GM12878 (cell line): ENCODE results near the gene OPRL1. TPM values are rescaled to one million over a fixed set of nuclear protein-coding genes. Genes with fewer than 3 reads are reported as not detected.

Source experiments
- BCL11A ChIP-seq: IDR thresholded peaks from 2 replicates; pipeline ENCODE4 v1.6.1; 2011; ENCODE audit warnings: low read depth, low read length
- BHLHE40 ChIP-seq, 2 experiments: fragments of 450-650 bp in 1 of 2; IDR thresholded peaks; 2 replicates each; pipeline ENCODE4 v1.6.1; 2011 to 2017; ENCODE audit warnings: low read depth in 2 of 2, borderline replicate concordance in 1 of 2, improper control_type of control experiment in 1 of 2, low read length in 1 of 2, mild to moderate bottlenecking in 1 of 2
- CBX3 ChIP-seq: fragments of 200-600 bp; sonication (generic); IDR thresholded peaks from 2 replicates; pipeline ENCODE4 v1.6.1; 2016; ENCODE audit warnings: low read depth, borderline replicate concordance
- CTCF ChIP-seq, 3 experiments: IDR thresholded peaks in 2 of 3; conservative IDR thresholded peaks in 1 of 3; 2 replicates each; pipeline ENCODE4 v1.5.1; 2011; ENCODE audit warnings: low read depth in 3 of 3, low read length in 3 of 3, mild to moderate bottlenecking in 3 of 3, control low read depth in 2 of 3, moderate library complexity in 2 of 3, inconsistent platforms in 1 of 3, mixed read lengths in 1 of 3; ENCODE audit not compliant: control insufficient read depth in 2 of 3, insufficient read depth in 1 of 3; ENCODE audit errors: extremely low read depth in 1 of 3
- E4F1 ChIP-seq: fragments of 450-650 bp; IDR thresholded peaks from 2 replicates; pipeline ENCODE4 v1.6.1; 2018; ENCODE audit warnings: borderline replicate concordance, mild to moderate bottlenecking; ENCODE audit not compliant: partially characterized antibody
- IKZF2 ChIP-seq, 2 experiments: fragments of 450-650 bp; IDR thresholded peaks; 2 replicates each; pipeline ENCODE4 v1.6.1; 2017; ENCODE audit warnings: mild to moderate bottlenecking in 2 of 2, moderate library complexity in 2 of 2
- MEF2B ChIP-seq: fragments of 450-650 bp; IDR thresholded peaks from 2 replicates; pipeline ENCODE4 v1.6.1; 2018; ENCODE audit warnings: mild to moderate bottlenecking, moderate library complexity; ENCODE audit not compliant: partially characterized antibody, poor library complexity, severe bottlenecking
- MXI1 ChIP-seq: fragments of 150-350 bp; IDR thresholded peaks from 2 replicates; pipeline ENCODE4 v1.6.1; 2011; ENCODE audit warnings: low read depth, mild to moderate bottlenecking, inconsistent platforms, low read length, improper control_type of control experiment
- MYB ChIP-seq: fragments of 150-350 bp; IDR thresholded peaks from 2 replicates; pipeline ENCODE4 v1.6.1; 2014; ENCODE audit warnings: mild to moderate bottlenecking, low read depth, low read length, borderline replicate concordance
- NFYB ChIP-seq: IDR thresholded peaks from 2 replicates; pipeline ENCODE4 v1.6.1; 2011; ENCODE audit warnings: low read depth, mild to moderate bottlenecking, low read length, improper control_type of control experiment, moderate library complexity; ENCODE audit not compliant: insufficient read depth
- NR2C1 ChIP-seq: fragments of 450-650 bp; IDR thresholded peaks from 2 replicates; pipeline ENCODE4 v1.6.1; 2017; ENCODE audit warnings: antibody characterized with exemption, mild to moderate bottlenecking, moderate library complexity
- NR2F1 ChIP-seq: fragments of 450-650 bp; conservative IDR thresholded peaks from 2 replicates; pipeline ENCODE4 v1.6.1; 2017; ENCODE audit warnings: mild to moderate bottlenecking
- POLR2AphosphoS2 ChIP-seq: IDR thresholded peaks from 2 replicates; pipeline ENCODE4 v1.6.1; 2011; ENCODE audit warnings: low read depth, mild to moderate bottlenecking, low read length, improper control_type of control experiment, moderate library complexity
- RFX5 ChIP-seq: IDR thresholded peaks from 2 replicates; pipeline ENCODE4 v1.6.1; 2011; ENCODE audit warnings: low read depth, low read length, improper control_type of control experiment
- RUNX3 ChIP-seq: IDR thresholded peaks from 2 replicates; pipeline ENCODE4 v1.6.1; 2012; ENCODE audit warnings: low read length, inconsistent platforms
- SMAD1 ChIP-seq: fragments of 450-650 bp; IDR thresholded peaks from 2 replicates; pipeline ENCODE4 v1.6.1; 2018; ENCODE audit warnings: mild to moderate bottlenecking, low read depth; ENCODE audit not compliant: partially characterized antibody
- SMAD5 ChIP-seq: IDR thresholded peaks from 2 replicates; pipeline ENCODE4 v1.6.1; 2016; ENCODE audit warnings: antibody characterized with exemption, low read depth
- SMARCA5 ChIP-seq: fragments of 450-650 bp; IDR thresholded peaks from 2 replicates; pipeline ENCODE4 v1.6.1; 2017; ENCODE audit warnings: mild to moderate bottlenecking
- ZBTB11 ChIP-seq: fragments of 450-650 bp; formaldehyde crosslinking; IDR thresholded peaks from 2 replicates; pipeline ENCODE4 v1.5.0; 2022; ENCODE audit warnings: mild to moderate bottlenecking, missing genetic modification characterization
- ZNF24 ChIP-seq: fragments of 450-650 bp; IDR thresholded peaks from 2 replicates; pipeline ENCODE4 v1.6.1; 2017; ENCODE audit warnings: antibody characterized with exemption, mild to moderate bottlenecking
- ZZZ3 ChIP-seq: IDR thresholded peaks from 2 replicates; pipeline ENCODE4 v1.6.1; 2011; ENCODE audit warnings: low read depth; ENCODE audit not compliant: control insufficient read depth, insufficient read length
- polyA plus RNA-seq, 11 experiments: library from polyadenylated mRNA; depleted of rRNA in 4 of 11; unstranded in 6 of 11; stranded (reverse) in 5 of 11; fragments of >200 nt; fragmentation: Nextera tagmentation in 4 of 11; fragmentation: Illumina TruSeq in 1 of 11; extraction: Ambion mirVana in 4 of 11; extraction: Trizol in 1 of 11; gene quantifications; 1 replicate in 1 of 11; 2 replicates in 10 of 11; pipeline versions ENCODE4 v1.2.1 to v1.2.3, GENCODE V29; 2011 to 2016; ENCODE audit warnings: inconsistent platforms in 2 of 11, missing spikeins in 2 of 11, low read depth in 1 of 11
- total RNA-seq, 4 experiments: library from RNA; depleted of rRNA in 3 of 4; stranded (reverse); fragments of >200 nt in 3 of 4; fragmentation: Illumina TruSeq in 1 of 4; extraction: Trizol in 1 of 4; gene quantifications; 2 replicates each; pipeline versions ENCODE4 v1.2.1 to v1.2.3, GENCODE V29; 2013 to 2021

OPRL1 gene
- total and polyA plus RNA-seq, 10 of the 15 experiments (the other 5 are each of a cell fraction or from before 2014, with no cell fraction given), result 0.04 to 0.41 (median 0.24) TPM; not detected in 1

GRCh38 chr20:64077876-64078551, 1.9 kb upstream of the OPRL1 start (continued):
- TF ChIP-seq CBX3, result no peak
- TF ChIP-seq IKZF2 (IDR thresholded peaks at IDR 0.05), result no peak
- TF ChIP-seq MYB, result no peak
- TF ChIP-seq ZBTB11, result no peak
- no peak; the same call in 1 of the 2 replicates for TF ChIP-seq POLR2AphosphoS2
- no peak for TF ChIP-seq ZZZ3
- no peak for TF ChIP-seq E4F1
- 0 out of 2 replicates have a peak, but pooled peaks have one; percentile 4 for TF ChIP-seq RFX5
- no peak for TF ChIP-seq BCL11A
- TF ChIP-seq BHLHE40 (IDR thresholded peaks at IDR 0.05; ENCODE audit: borderline replicate concordance in 1 of 2, low read depth in 2 of 2, low read length in 1 of 2), result peak; percentile 54 to 68; a peak in 2 of 4 replicates
- TF ChIP-seq ZNF24, result no peak
- 0 out of 2 replicates have a peak, but pooled peaks have one; percentile 41 for TF ChIP-seq SMARCA5
- TF ChIP-seq NFYB, result peak; percentile 37; the same call in 1 of the 2 replicates
- TF ChIP-seq SMAD1, result no peak
- TF ChIP-seq CTCF (IDR thresholded peaks at IDR 0.05 in 2 of 3, conservative IDR thresholded peaks at IDR 0.05 in 1 of 3; ENCODE audit: control insufficient read depth in 2 of 3, extremely low read depth in 1 of 3, insufficient read depth in 1 of 3, low read depth in 3 of 3, low read length in 3 of 3), result no peak
- TF ChIP-seq RUNX3, result peak; percentile 42; the same call in 1 of the 2 replicates
- no peak for TF ChIP-seq SMAD5
- peak; percentile 83 for TF ChIP-seq MEF2B
- TF ChIP-seq NR2C1, result peak; percentile 80
- TF ChIP-seq MXI1, result peak; percentile 59; the same call in 1 of the 2 replicates
- TF ChIP-seq NR2F1, result 0 out of 2 replicates have a peak, but pooled peaks have one; percentile 43
